SK-N-SH treated with all-trans-retinoic acid at 6 μM for 48 hours (cell line): ENCODE measurements around the gene ZNF326.
A peak's percentile ranks its signal among the peaks of the same experiment; 100 is the strongest.

ENCODE experiments used
- ATAC-seq: fragments of 200-7000 bp; cut with Tn5 transposase; 3 replicates; pipeline ENCODE4 v1.9.1; 2020; ENCODE audit warnings: mild to moderate bottlenecking, moderate library complexity
- ARNTL ChIP-seq: fragments of 450-650 bp; formaldehyde crosslinking; IDR thresholded peaks from 2 replicates; pipeline ENCODE4 v1.5.0; 2020; ENCODE audit warnings: low read depth, mild to moderate bottlenecking, moderate library complexity, borderline replicate concordance
- CSDC2 ChIP-seq: fragments of 250-450 bp; sonication (Bioruptor Pico); IDR thresholded peaks from 2 replicates; pipeline ENCODE4 v1.5.0; 2020; ENCODE audit warnings: mild to moderate bottlenecking, moderate library complexity
- ESRRG ChIP-seq: fragments of 250-450 bp; sonication (Bioruptor Pico); IDR thresholded peaks from 2 replicates; pipeline ENCODE4 v1.6.1; 2021; ENCODE audit warnings: mild to moderate bottlenecking
- ISL1 ChIP-seq: fragments of 250-450 bp; sonication (Bioruptor Pico); IDR thresholded peaks from 2 replicates; pipeline ENCODE4 v2.1.2; 2022; ENCODE audit warnings: mild to moderate bottlenecking, moderate library complexity
- OSR1 ChIP-seq: fragments of 250-450 bp; sonication (Bioruptor Pico); IDR thresholded peaks from 2 replicates; pipeline ENCODE4 v1.8.0; 2022; ENCODE audit warnings: moderate library complexity, mild to moderate bottlenecking, inconsistent platforms
- PPARA ChIP-seq: fragments of 250-450 bp; sonication (Bioruptor Pico); IDR thresholded peaks from 2 replicates; pipeline ENCODE4 v1.5.0; 2020; ENCODE audit warnings: mild to moderate bottlenecking, borderline replicate concordance
- RARB ChIP-seq: fragments of 250-450 bp; sonication (Bioruptor Pico); IDR thresholded peaks from 2 replicates; pipeline ENCODE4 v1.8.0; 2021; ENCODE audit warnings: mild to moderate bottlenecking, moderate library complexity
- SNAI2 ChIP-seq: fragments of 250-450 bp; sonication (Bioruptor Pico); IDR thresholded peaks from 2 replicates; pipeline ENCODE4 v1.5.0; 2020; ENCODE audit warnings: mild to moderate bottlenecking, moderate library complexity
- TCF4 ChIP-seq: fragments of 250-450 bp; sonication (Bioruptor Pico); IDR thresholded peaks from 2 replicates; pipeline ENCODE4 v1.8.0; 2021; ENCODE audit warnings: mild to moderate bottlenecking, moderate library complexity, borderline replicate concordance
- ZC3H10 ChIP-seq: fragments of 250-450 bp; sonication (Bioruptor Pico); IDR thresholded peaks from 2 replicates; pipeline ENCODE4 v1.5.1; 2021; ENCODE audit warnings: mild to moderate bottlenecking, moderate library complexity
- ZFP3 ChIP-seq: fragments of 250-450 bp; sonication (Bioruptor Pico); IDR thresholded peaks from 2 replicates; pipeline ENCODE4 v1.5.0; 2020; ENCODE audit warnings: mild to moderate bottlenecking, moderate library complexity
- ZFP30 ChIP-seq: fragments of 450-650 bp; formaldehyde crosslinking; IDR thresholded peaks from 2 replicates; pipeline ENCODE4 v1.5.0; 2022; ENCODE audit warnings: mild to moderate bottlenecking, moderate library complexity
- ZNF565 ChIP-seq: fragments of 450-650 bp; formaldehyde crosslinking; conservative IDR thresholded peaks from 2 replicates; pipeline ENCODE4 v1.5.0; 2020; ENCODE audit warnings: low read depth, mild to moderate bottlenecking, moderate library complexity
- ZNF70 ChIP-seq: fragments of 450-650 bp; formaldehyde crosslinking; IDR thresholded peaks from 2 replicates; pipeline ENCODE4 v1.5.0; 2020; ENCODE audit warnings: mild to moderate bottlenecking, moderate library complexity
- TF ChIP-seq, protein P1 (sequence below): fragments of 250-450 bp; sonication (Bioruptor Pico); IDR thresholded peaks from 2 replicates; pipeline ENCODE4 v1.5.0; 2020; ENCODE audit warnings: mild to moderate bottlenecking, moderate library complexity
- TF ChIP-seq, protein P2 (sequence below): fragments of 250-450 bp; sonication (Bioruptor Pico); IDR thresholded peaks from 2 replicates; pipeline ENCODE4 v1.8.0; 2021; ENCODE audit warnings: low read depth, mild to moderate bottlenecking, moderate library complexity, borderline replicate concordance
- TF ChIP-seq, protein P3 (sequence below): fragments of 250-450 bp; sonication (Bioruptor Pico); IDR thresholded peaks from 2 replicates; pipeline ENCODE4 v1.5.1; 2020; ENCODE audit warnings: low read depth, mild to moderate bottlenecking, moderate library complexity
- TF ChIP-seq, protein P4 (sequence below): fragments of 250-450 bp; sonication (Bioruptor Pico); IDR thresholded peaks from 2 replicates; pipeline ENCODE4 v1.5.1; 2021; ENCODE audit warnings: mild to moderate bottlenecking, moderate library complexity

The ZNF326 gene, protein sequence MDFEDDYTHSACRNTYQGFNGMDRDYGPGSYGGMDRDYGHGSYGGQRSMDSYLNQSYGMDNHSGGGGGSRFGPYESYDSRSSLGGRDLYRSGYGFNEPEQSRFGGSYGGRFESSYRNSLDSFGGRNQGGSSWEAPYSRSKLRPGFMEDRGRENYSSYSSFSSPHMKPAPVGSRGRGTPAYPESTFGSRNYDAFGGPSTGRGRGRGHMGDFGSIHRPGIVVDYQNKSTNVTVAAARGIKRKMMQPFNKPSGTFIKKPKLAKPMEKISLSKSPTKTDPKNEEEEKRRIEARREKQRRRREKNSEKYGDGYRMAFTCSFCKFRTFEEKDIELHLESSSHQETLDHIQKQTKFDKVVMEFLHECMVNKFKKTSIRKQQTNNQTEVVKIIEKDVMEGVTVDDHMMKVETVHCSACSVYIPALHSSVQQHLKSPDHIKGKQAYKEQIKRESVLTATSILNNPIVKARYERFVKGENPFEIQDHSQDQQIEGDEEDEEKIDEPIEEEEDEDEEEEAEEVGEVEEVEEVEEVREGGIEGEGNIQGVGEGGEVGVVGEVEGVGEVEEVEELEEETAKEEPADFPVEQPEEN

DNA sequence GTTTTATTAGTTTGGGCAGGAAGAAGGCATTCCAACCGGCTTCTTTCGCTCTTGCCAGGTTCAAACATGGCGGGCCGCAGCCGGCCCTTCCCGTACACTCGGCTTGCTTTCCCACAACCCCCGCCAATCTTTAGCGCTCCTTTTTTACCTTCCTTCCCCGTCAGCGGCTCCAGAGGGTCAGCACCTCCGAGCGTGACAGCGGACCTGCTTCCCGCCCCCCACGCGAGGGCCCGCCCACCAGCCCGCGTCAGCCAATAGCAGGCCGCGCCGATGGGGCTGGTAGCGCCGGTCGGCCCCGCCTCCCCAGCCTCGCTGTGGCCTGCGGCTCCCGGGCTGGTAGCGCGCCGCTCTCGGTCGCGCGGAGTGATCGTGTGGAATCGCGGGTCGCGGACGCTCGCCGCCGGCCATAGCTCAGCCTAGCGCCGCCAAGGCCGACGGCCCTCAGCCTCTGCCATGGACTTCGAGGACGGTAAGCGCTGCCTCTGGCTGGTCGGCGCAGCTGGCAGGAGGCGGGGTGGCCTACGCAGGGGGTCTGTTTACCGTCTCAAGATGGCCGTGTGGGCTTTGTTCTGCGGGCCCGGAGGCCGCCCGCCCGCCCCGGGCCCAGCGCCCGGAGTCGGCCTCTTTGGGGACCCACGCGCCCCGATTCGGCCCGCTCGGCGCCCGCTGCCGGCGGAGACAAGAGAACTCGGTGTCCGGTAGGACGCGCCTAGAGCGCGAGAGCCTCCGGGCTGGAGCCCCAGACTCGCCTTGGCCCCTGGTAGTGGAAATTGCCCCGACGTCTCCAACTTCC, at the start of gene ZNF326:
Gene ZNF326 (plus strand): TSS at position 306 of the 793 bp plus-strand sequence. CDS start 148 bp downstream, at position 454.
- ATAC-seq = peak; percentile 96
- TF ChIP-seq ZFP3 (CRISPR knock-in tag) = 0 out of 2 replicates have a peak, but pooled peaks have one; percentile 25
- TF ChIP-seq, protein P1, sequence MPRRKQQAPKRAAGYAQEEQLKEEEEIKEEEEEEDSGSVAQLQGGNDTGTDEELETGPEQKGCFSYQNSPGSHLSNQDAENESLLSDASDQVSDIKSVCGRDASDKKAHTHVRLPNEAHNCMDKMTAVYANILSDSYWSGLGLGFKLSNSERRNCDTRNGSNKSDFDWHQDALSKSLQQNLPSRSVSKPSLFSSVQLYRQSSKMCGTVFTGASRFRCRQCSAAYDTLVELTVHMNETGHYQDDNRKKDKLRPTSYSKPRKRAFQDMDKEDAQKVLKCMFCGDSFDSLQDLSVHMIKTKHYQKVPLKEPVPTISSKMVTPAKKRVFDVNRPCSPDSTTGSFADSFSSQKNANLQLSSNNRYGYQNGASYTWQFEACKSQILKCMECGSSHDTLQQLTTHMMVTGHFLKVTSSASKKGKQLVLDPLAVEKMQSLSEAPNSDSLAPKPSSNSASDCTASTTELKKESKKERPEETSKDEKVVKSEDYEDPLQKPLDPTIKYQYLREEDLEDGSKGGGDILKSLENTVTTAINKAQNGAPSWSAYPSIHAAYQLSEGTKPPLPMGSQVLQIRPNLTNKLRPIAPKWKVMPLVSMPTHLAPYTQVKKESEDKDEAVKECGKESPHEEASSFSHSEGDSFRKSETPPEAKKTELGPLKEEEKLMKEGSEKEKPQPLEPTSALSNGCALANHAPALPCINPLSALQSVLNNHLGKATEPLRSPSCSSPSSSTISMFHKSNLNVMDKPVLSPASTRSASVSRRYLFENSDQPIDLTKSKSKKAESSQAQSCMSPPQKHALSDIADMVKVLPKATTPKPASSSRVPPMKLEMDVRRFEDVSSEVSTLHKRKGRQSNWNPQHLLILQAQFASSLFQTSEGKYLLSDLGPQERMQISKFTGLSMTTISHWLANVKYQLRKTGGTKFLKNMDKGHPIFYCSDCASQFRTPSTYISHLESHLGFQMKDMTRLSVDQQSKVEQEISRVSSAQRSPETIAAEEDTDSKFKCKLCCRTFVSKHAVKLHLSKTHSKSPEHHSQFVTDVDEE (CRISPR knock-in tag) = no peak
- TF ChIP-seq, protein P2, sequence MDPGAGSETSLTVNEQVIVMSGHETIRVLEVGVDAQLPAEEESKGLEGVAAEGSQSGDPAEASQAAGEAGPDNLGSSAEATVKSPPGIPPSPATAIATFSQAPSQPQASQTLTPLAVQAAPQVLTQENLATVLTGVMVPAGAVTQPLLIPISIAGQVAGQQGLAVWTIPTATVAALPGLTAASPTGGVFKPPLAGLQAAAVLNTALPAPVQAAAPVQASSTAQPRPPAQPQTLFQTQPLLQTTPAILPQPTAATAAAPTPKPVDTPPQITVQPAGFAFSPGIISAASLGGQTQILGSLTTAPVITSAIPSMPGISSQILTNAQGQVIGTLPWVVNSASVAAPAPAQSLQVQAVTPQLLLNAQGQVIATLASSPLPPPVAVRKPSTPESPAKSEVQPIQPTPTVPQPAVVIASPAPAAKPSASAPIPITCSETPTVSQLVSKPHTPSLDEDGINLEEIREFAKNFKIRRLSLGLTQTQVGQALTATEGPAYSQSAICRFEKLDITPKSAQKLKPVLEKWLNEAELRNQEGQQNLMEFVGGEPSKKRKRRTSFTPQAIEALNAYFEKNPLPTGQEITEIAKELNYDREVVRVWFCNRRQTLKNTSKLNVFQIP = no peak

DNA sequence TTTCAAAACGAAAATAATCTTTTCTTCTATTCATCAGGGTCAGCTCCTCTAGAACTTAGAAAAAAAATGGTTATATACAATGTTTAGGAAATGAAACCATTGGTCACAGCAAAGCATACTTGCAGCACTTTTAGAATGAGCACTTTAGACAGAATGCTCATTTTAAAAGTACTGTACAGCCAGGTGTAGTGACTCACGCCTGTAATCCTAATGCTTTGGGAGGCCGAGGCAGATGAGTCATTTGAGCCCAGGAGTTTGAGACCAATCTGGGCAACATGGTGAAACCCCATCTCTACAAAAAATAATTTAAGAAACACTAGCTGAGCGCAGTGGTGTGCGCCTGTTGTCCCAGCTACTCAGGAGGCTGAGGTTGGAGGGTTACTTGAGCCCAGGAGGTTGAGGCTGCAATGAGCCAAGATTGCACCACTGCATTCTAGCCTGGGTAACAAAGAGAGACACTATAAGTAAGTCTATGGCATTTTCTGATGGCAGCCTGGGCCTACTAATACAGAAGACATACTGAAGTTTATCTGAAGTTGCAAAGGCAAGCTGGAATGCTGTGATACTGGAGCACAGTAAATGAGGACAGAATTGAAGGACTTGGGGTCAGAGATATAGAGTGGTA, 48.9 kb upstream of the ZNF326 start:
- TF ChIP-seq RARB (CRISPR knock-in tag) = no peak
- TF ChIP-seq OSR1 = no peak
- no peak for TF ChIP-seq ZFP3 (CRISPR knock-in tag)
- ATAC-seq = peak; percentile 41

DNA sequence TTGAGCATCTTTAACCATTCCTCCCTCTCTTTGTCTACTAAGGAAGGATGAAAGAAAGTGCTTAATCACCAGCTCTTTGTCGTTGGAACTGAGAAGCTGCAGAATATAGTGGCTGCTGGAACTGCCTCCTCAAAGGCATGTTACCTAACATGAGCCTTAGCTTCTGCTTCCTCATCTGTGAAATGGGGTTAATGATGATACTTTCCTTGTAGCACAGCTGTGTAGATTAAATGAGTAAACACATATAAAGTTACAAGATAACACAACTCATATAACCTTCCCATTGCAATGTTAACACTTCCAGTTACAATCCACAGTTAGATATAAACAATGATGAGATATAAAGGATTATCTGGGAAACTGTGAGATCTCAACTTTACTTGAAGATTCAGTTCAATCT, 48.4 kb upstream of the ZNF326 start:
- ATAC-seq = no peak
- no peak for TF ChIP-seq ZNF565 (CRISPR knock-in tag)
- no peak for TF ChIP-seq OSR1
- TF ChIP-seq CSDC2 (CRISPR knock-in tag) = no peak

DNA sequence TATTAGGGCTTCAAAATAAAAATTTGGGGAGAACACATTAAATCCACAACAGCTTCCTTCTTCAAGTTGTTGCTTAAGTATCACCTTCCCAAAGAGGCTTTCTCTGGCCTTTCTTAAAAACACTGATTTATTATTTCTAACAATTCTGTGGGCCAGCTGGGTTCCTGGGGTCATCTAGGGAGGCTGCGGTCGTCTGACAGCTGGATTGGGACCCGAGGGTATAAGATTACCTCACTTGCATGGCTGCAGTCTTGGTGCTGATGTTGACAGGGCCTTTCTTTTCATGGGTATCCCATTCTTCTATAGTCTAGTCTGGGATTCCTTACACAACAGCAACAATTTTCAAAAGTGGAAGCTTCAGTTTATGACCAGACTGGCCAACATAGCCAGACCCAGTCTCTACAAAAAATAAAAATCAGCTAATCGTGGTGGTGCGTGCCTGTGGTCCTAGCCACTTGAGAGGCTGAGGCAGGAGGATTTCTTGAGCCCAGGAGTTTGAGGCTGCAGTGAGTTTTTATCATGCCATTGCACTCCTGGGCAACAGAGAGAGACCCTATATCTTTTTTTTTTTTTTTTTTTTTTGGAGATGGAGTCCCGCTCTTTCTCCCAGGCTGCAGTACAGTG, 46.1 kb upstream of the ZNF326 start:
- no peak for ATAC-seq
- TF ChIP-seq ZNF565 (CRISPR knock-in tag) = no peak
- TF ChIP-seq RARB (CRISPR knock-in tag) = no peak
- no peak for TF ChIP-seq ESRRG (CRISPR knock-in tag)
- no peak for TF ChIP-seq ZC3H10 (CRISPR knock-in tag)
- TF ChIP-seq ZFP3 (CRISPR knock-in tag) = no peak
- no peak for TF ChIP-seq SNAI2 (CRISPR knock-in tag)
- no peak for TF ChIP-seq OSR1
- no peak for TF ChIP-seq ZNF70 (CRISPR knock-in tag)
- TF ChIP-seq ISL1 = no peak
- TF ChIP-seq, protein P3, sequence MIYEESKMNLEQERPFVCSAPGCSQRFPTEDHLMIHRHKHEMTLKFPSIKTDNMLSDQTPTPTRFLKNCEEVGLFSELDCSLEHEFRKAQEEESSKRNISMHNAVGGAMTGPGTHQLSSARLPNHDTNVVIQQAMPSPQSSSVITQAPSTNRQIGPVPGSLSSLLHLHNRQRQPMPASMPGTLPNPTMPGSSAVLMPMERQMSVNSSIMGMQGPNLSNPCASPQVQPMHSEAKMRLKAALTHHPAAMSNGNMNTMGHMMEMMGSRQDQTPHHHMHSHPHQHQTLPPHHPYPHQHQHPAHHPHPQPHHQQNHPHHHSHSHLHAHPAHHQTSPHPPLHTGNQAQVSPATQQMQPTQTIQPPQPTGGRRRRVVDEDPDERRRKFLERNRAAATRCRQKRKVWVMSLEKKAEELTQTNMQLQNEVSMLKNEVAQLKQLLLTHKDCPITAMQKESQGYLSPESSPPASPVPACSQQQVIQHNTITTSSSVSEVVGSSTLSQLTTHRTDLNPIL = no peak
- TF ChIP-seq TCF4 (CRISPR knock-in tag) = no peak
- TF ChIP-seq ZFP30 (CRISPR knock-in tag) = no peak

DNA sequence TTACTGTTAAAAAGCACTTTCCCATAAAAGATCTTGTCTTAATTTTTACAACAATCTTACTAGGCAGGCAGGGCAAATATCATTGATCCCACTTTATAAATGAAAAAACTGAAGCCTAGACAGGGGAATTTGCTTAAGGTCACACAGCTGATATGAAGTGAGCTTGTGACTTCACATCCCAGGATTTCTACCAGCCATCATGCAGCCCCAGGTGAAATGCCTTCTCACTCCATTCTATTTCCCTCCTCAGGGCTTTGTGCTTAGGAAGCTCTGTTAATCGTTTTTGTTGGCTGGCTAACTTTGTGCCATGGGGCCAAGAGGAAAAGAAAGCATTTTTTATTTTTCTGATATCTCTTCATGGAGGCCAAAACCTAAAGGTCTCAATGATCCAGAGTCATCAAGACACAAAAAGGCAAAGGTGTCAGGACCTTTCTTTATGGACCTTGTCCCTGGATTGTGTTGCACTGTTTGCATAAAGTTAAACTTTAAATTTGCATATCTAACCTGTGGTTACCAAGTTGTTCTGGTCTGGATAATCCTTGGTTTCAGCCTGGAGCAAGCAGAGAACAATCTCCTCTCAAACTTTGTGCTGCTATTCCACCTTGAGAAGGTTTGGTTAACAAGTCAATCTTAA, 44.8 kb upstream of the ZNF326 start:
- no peak for ATAC-seq
- TF ChIP-seq TCF4 (CRISPR knock-in tag) (no peak), ISL1 (no peak), CSDC2 (CRISPR knock-in tag) (no peak), PPARA (CRISPR knock-in tag) (no peak), ARNTL (no peak), OSR1 (no peak), RARB (CRISPR knock-in tag) (no peak), ZFP30 (CRISPR knock-in tag) (no peak), ESRRG (CRISPR knock-in tag) (no peak), SNAI2 (CRISPR knock-in tag) (no peak)
- TF ChIP-seq, protein P2 = no peak
- TF ChIP-seq, protein P4, sequence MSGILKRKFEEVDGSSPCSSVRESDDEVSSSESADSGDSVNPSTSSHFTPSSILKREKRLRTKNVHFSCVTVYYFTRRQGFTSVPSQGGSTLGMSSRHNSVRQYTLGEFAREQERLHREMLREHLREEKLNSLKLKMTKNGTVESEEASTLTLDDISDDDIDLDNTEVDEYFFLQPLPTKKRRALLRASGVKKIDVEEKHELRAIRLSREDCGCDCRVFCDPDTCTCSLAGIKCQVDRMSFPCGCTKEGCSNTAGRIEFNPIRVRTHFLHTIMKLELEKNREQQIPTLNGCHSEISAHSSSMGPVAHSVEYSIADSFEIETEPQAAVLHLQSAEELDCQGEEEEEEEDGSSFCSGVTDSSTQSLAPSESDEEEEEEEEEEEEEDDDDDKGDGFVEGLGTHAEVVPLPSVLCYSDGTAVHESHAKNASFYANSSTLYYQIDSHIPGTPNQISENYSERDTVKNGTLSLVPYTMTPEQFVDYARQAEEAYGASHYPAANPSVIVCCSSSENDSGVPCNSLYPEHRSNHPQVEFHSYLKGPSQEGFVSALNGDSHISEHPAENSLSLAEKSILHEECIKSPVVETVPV (CRISPR knock-in tag) = no peak
- TF ChIP-seq, all 23 proteins: peak for 0
